Prostate gland (tissue), 2 donors: Measurements from ENCODE around the gene C10orf105.

ENCODE experiments used
- POLR2A ChIP-seq: fragments of 450-650 bp; IDR thresholded peaks from one replicate; pipeline ENCODE4 v1.6.1; 2016; ENCODE audit warnings: antibody characterized with exemption, mild to moderate bottlenecking
- TF ChIP-seq, protein P1 (sequence below), 4 experiments: fragments of 200-600 bp in 2 of 4; fragments of 450-650 bp in 2 of 4; sonication (generic) in 2 of 4; IDR thresholded peaks; 1 replicate in 3 of 4; 2 replicates in 1 of 4; pipeline ENCODE4 v1.5.1; 2016 to 2019; ENCODE audit warnings: antibody characterized with exemption in 4 of 4, mild to moderate bottlenecking in 2 of 4, moderate library complexity in 2 of 4

DNA sequence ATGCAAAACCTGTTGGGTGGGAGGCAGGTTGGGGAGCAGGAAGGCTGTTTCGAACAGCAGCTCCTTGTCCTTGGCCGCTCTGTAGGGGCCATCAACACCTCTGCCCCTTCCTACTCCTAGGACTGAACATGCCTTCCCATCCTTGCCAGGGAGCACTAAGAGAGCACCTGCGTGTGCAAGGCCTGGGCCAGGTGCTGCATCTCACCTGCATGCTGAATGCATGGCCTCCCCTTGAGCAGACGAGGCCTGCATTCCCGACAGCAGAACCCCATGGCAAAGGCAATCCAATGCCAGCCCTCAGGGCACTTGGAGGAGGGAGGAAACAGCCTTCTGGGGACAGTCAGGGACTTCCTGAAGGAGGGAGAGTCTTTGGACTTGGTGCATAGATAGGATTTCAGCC is 42.7 kb upstream of the C10orf105 start:
- TF ChIP-seq, protein P1, sequence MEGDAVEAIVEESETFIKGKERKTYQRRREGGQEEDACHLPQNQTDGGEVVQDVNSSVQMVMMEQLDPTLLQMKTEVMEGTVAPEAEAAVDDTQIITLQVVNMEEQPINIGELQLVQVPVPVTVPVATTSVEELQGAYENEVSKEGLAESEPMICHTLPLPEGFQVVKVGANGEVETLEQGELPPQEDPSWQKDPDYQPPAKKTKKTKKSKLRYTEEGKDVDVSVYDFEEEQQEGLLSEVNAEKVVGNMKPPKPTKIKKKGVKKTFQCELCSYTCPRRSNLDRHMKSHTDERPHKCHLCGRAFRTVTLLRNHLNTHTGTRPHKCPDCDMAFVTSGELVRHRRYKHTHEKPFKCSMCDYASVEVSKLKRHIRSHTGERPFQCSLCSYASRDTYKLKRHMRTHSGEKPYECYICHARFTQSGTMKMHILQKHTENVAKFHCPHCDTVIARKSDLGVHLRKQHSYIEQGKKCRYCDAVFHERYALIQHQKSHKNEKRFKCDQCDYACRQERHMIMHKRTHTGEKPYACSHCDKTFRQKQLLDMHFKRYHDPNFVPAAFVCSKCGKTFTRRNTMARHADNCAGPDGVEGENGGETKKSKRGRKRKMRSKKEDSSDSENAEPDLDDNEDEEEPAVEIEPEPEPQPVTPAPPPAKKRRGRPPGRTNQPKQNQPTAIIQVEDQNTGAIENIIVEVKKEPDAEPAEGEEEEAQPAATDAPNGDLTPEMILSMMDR (IDR thresholded peaks at IDR 0.05), result no peak
- TF ChIP-seq POLR2A, result no peak
